ENCODE results near the gene IER5L.

- TF ChIP-seq EZH2phosphoT487 (IDR thresholded peaks at IDR 0.05; ENCODE audit: low read length) (no peak), CTCF (IDR thresholded peaks at IDR 0.05; ENCODE audit: low read length) (no peak)
Measured at GRCh38 chr9:129139993-129140396, 38.1 kb downstream of the IER5L start.

All from MM.1S (cell line).